ENCODE measurements around the gene SYAP1. TPM values are rescaled to one million over a fixed set of nuclear protein-coding genes. Genes with fewer than 3 reads are reported as not detected.

SYAP1 gene
- total and polyA plus RNA-seq, 2 donors = 9.5 to 29.9 TPM

- Histone ChIP-seq H3K4me3 (ENCODE audit: low read depth, low read length) (no peak overlapping the region), H3K4me1 (ENCODE audit: insufficient read depth) (no peaks in the 10 kb centered on the region)
- 91% methylated on average over 8 of the region's 8 CpGs for WGBS
Observed at GRCh38 chrX:16804923-16805464, 85.6 kb downstream of the SYAP1 start.

GRCh38 chrX:16807548-16807947, 88.1 kb downstream of the SYAP1 start:
- H3K4me3 ChIP-seq (ENCODE audit: low read depth, low read length) = no peak overlapping the region
- H3K36me3 ChIP-seq (ENCODE audit: insufficient read depth) = peaks cover 2% of the 10 kb centered on the region
- H3K27ac ChIP-seq (ENCODE audit: low read depth) = no peak overlapping the region
- H3K4me1 ChIP-seq (ENCODE audit: insufficient read depth) = no peaks in the 10 kb centered on the region
- DNase-seq (ENCODE audit: extremely low spot score) = no peak

More at GRCh38 chrX:16804923-16805464, 85.6 kb downstream of the SYAP1 start:
- no peak overlapping the region for H3K27ac ChIP-seq (ENCODE audit: low read depth)
- no peak for DNase-seq (ENCODE audit: extremely low spot score)
- peaks cover 2% of the 10 kb centered on the region for H3K36me3 ChIP-seq (ENCODE audit: insufficient read depth)

- Histone ChIP-seq H3K4me1 (ENCODE audit: insufficient read depth) (no peaks in the 10 kb centered on the region), H3K4me3 (ENCODE audit: low read depth, low read length) (no peak overlapping the region), H3K36me3 (ENCODE audit: insufficient read depth) (no peaks in the 10 kb centered on the region), H3K27ac (ENCODE audit: low read depth) (peak overlapping the region; percentile 23)
- no peak for DNase-seq (ENCODE audit: extremely low spot score)
- 42% methylated on average over 4 of the region's 4 CpGs for WGBS
Observed at GRCh38 chrX:16807976-16808542, 88.6 kb downstream of the SYAP1 start.

DNA sequence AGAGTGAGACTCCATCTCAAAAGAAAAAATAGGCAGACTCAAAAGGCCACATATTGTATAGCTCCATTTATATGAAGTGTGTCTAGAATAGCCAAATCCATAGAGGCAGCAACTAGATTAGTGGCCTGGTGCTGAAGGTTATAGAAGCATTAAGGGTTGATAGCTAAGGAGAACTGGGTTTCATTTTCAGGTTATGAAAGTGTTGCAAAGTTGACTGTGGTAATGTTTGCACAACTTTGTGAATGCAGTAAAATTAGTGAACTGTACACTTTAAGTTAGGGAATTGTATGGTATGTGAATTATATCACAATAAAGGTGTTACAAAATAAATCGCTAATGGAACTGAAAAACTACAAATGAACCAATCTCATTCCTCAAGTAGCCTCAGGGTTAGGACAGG, 95.2 kb downstream of the SYAP1 start:
- 91% methylated on average over 1 of the region's 1 CpG for WGBS

More for the DNA sequence above, 95.2 kb downstream of the SYAP1 start:
- Histone ChIP-seq H3K4me3 (ENCODE audit: low read depth, low read length) (no peak overlapping the region), H3K4me1 (ENCODE audit: insufficient read depth) (no peaks in the 10 kb centered on the region), H3K36me3 (ENCODE audit: insufficient read depth) (no peaks in the 10 kb centered on the region), H3K27ac (ENCODE audit: low read depth) (no peak overlapping the region)
- no peak for DNase-seq (ENCODE audit: extremely low spot score)

Small RNAs within 50 kb of the gene (small RNA-seq; reads per million reads assigned to genes)
- gene RNU7-56P (not detected), gene RPL12P49 (not detected)

Other genes with a start within 250 kb of the SYAP1 start
- not detected for gene S100G, start 69.5 kb upstream of the SYAP1 start, total RNA-seq
- not detected for gene S100G, start 69.5 kb upstream of the SYAP1 start, polyA plus RNA-seq
- 38.8 TPM for gene CTPS2, start 6.9 kb upstream of the SYAP1 start, total RNA-seq
- 9.9 TPM for gene CTPS2, start 6.9 kb upstream of the SYAP1 start, polyA plus RNA-seq
- 12.2 TPM for gene TXLNG, start 66.9 kb downstream of the SYAP1 start, total RNA-seq
- gene TXLNG, start 66.9 kb downstream of the SYAP1 start, polyA plus RNA-seq = 8.5 TPM
- 128 TPM for gene RBBP7, start 150.8 kb downstream of the SYAP1 start, total RNA-seq
- gene RBBP7, start 150.8 kb downstream of the SYAP1 start, polyA plus RNA-seq = 121 TPM
- 15.6 TPM for gene REPS2, start 227.0 kb downstream of the SYAP1 start, total RNA-seq
- gene REPS2, start 227.0 kb downstream of the SYAP1 start, polyA plus RNA-seq = 1.3 TPM